Testis (tissue), 3 donors: ENCODE results near the gene NPAS3. TPM values are rescaled to one million over a fixed set of nuclear protein-coding genes. Genes with fewer than 3 reads are reported as not detected.

ENCODE experiments used
- DNase-seq: peaks from one replicate; pipeline ENCODE4 v3.0.0-alpha.2; 2019
- H3K27ac ChIP-seq, 2 donors: fragments of 200-600 bp; sonication (generic); one replicate each; pipeline ENCODE4 v1.5.1; 2019
- H3K27me3 ChIP-seq: fragments of 200-600 bp; sonication (generic); one replicate; pipeline ENCODE4 v1.5.1; 2019
- H3K36me3 ChIP-seq: fragments of 200-600 bp; sonication (generic); one replicate; pipeline ENCODE4 v1.5.1; 2017; ENCODE audit warnings: low read depth; ENCODE audit errors: missing control alignments
- H3K4me1 ChIP-seq: fragments of 200-600 bp; sonication (generic); one replicate; pipeline ENCODE4 v1.5.1; 2019
- H3K4me3 ChIP-seq, 2 donors: fragments of 200-600 bp; sonication (generic); one replicate each; pipeline ENCODE4 v1.5.1; 2017 to 2019
- H3K9me3 ChIP-seq: fragments of 200-600 bp; sonication (generic); one replicate; pipeline ENCODE4 v1.5.1; 2017
- POLR2A ChIP-seq: fragments of 450-650 bp; IDR thresholded peaks from one replicate; pipeline ENCODE4 v1.6.1; 2017; ENCODE audit warnings: antibody characterized with exemption, mild to moderate bottlenecking, moderate library complexity
- WGBS, 2 donors: methylation state at CpG; one replicate each; pipeline ENCODE4 v1.1.5; 2018; 5-methylcytosine and 5-hydroxymethylcytosine counted together
- intact Hi-C: fragments of 100-400 bp; cut with DNase I; formaldehyde crosslinking; loops from one replicate; pipeline ENCODE4 v1.15.1; 2023; ENCODE audit warnings: low total_unique reads
- polyA plus RNA-seq: library from polyadenylated mRNA; stranded (reverse); fragments of 350-450 nt; fragmentation: Illumina TruSeq; extraction: RNeasy Lipid Tissue Mini Kit (QIAGEN cat#74804); gene quantifications from one replicate; pipeline ENCODE4 v1.2.3, GENCODE V29; 2014; ENCODE audit warnings: low read depth, low replicate concordance; ENCODE audit not compliant: insufficient read depth
- total RNA-seq, 2 donors: library from RNA; depleted of rRNA; stranded (reverse); fragments of >200 nt; gene quantifications; one replicate each; pipeline ENCODE4 v1.2.3, GENCODE V29; 2016
- TF ChIP-seq, protein P1 (sequence below), 3 experiments: fragments of 450-650 bp in 2 of 3; fragments of 200-600 bp in 1 of 3; sonication (generic) in 1 of 3; IDR thresholded peaks; one replicate each; pipeline ENCODE4 v1.5.1; 2016 to 2019; ENCODE audit warnings: antibody characterized with exemption in 3 of 3, mild to moderate bottlenecking in 2 of 3, moderate library complexity in 1 of 3

Gene NPAS3
- total and polyA plus RNA-seq, 3 donors from 2014 or later: 1.1 to 3.7 (median 1.8) TPM

DNA sequence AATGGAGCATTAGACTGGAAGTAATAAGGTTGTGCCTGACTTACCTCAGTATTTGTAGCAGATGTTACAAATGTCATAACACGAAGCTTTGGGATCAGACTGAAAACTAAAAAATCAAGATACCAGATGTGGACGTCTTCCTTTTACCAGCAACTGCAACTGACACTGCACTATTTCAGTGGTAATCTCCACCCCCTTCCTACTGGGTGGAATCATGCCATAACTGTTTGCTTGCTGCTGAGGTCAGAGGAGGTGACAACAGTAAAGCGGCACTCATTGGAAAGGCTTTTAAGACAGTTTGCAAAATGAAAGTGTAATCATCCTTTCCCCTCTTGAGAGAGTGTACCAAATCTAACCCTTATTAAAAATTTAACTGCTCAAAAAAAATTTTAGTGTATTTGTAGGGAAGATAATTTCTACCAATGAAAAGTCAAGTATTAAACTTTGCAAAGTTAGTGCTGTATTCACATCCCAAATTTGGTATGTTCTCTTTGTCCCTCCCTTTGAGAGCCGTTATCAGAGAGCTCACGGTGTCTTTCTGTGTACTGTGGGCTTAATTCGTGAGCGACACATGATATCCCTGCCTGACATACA lies 420.7 kb downstream of the NPAS3 start:
- TF ChIP-seq, protein P1, sequence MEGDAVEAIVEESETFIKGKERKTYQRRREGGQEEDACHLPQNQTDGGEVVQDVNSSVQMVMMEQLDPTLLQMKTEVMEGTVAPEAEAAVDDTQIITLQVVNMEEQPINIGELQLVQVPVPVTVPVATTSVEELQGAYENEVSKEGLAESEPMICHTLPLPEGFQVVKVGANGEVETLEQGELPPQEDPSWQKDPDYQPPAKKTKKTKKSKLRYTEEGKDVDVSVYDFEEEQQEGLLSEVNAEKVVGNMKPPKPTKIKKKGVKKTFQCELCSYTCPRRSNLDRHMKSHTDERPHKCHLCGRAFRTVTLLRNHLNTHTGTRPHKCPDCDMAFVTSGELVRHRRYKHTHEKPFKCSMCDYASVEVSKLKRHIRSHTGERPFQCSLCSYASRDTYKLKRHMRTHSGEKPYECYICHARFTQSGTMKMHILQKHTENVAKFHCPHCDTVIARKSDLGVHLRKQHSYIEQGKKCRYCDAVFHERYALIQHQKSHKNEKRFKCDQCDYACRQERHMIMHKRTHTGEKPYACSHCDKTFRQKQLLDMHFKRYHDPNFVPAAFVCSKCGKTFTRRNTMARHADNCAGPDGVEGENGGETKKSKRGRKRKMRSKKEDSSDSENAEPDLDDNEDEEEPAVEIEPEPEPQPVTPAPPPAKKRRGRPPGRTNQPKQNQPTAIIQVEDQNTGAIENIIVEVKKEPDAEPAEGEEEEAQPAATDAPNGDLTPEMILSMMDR (IDR thresholded peaks at IDR 0.05): no peak
- TF ChIP-seq POLR2A: no peak
- DNase-seq: no peak
- Histone ChIP-seq H3K4me1 (no peaks in the 10 kb centered on the region), H3K27me3 (no peaks in the 10 kb centered on the region), H3K27ac (no peak overlapping the region), H3K36me3 (no peaks in the 10 kb centered on the region), H3K9me3 (no peaks in the 10 kb centered on the region), H3K4me3 (no peak overlapping the region)
- WGBS, 2 donors: 87 to 88% methylated on average over 7 of the region's 7 CpGs
- intact Hi-C loops: no loop called here

DNA sequence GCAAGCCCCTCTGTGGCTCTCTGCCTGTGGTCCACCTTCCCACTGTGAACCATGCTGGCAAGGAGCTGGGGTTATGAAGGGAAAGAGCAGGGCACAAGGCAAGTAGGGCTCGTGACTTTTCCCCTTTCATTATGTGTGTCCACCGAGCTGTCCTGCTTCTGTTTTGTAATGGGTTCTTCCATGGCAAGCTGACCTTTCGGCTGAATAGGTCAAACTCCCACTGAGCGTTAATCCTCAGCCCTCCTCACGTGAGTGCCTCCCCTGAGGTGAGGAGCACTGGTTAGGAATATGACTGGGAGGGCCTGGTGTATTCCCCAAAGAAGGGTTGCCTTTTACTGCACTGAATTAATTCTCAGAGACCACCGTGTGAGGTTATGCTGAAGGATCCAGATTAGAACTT lies 424.3 kb downstream of the NPAS3 start:
- TF ChIP-seq, protein P1 (IDR thresholded peaks at IDR 0.05): no peak
- TF ChIP-seq POLR2A: no peak
- intact Hi-C loops: no loop called here
- Histone ChIP-seq H3K9me3 (no peaks in the 10 kb centered on the region), H3K4me3 (no peak overlapping the region), H3K27me3 (no peaks in the 10 kb centered on the region), H3K36me3 (no peaks in the 10 kb centered on the region), H3K4me1 (no peaks in the 10 kb centered on the region), H3K27ac (no peak overlapping the region)
- no peak for DNase-seq
- WGBS, 2 donors: 88 to 96% methylated on average over 6 of the region's 6 CpGs

DNA sequence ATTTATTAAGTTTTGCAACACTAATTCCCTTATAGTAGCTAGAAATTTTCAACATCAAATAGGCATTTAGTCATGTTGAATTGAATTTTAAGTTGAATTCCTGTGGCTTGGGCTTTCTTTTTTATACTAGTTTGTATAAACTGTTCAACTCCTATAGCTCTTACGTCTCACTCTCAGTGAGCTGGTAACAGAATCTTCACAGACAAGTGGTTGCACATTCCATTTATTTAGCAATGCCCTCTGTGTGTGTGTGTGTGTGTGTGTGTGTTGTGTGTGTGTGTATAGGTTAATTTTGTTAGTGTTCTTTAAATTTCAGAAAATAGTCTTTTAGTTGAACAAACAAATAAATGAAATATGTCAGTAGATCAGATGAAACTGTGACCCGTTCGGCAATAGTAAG lies 425.0 kb downstream of the NPAS3 start:
- Histone ChIP-seq H3K27me3 (no peaks in the 10 kb centered on the region), H3K9me3 (no peaks in the 10 kb centered on the region), H3K4me3 (no peak overlapping the region), H3K36me3 (no peaks in the 10 kb centered on the region), H3K4me1 (no peaks in the 10 kb centered on the region), H3K27ac (no peak overlapping the region)
- WGBS, 2 donors: 93 to 94% methylated on average over 3 of the region's 3 CpGs
- intact Hi-C loops: no loop called here
- no peak for DNase-seq
- no peak for TF ChIP-seq POLR2A
- TF ChIP-seq, protein P1 (IDR thresholded peaks at IDR 0.05): no peak

DNA sequence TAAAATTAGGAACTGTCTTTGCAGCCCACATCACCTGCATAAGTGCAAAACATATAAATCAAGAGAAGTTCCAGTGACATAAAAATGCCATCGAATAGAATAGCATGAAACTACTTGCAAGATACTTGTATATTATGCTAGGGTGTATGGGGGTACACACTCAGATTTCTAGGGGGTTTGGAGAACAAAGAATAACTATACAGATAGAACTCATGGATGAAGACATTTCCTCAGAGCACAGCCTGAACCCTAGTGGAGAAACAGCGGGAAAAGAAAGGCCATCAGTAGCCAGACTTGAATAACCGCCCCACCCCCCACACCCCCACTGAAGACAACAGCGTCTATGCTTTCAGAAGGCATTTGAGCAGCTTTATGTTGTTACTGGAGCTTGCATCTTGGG lies 425.8 kb downstream of the NPAS3 start:
- Histone ChIP-seq H3K9me3 (no peaks in the 10 kb centered on the region), H3K27ac (no peak overlapping the region), H3K4me3 (no peak overlapping the region), H3K27me3 (no peaks in the 10 kb centered on the region), H3K36me3 (no peaks in the 10 kb centered on the region), H3K4me1 (no peaks in the 10 kb centered on the region)
- 59 to 69% methylated on average over 4 of the region's 4 CpGs for WGBS, 2 donors
- TF ChIP-seq, protein P1 (IDR thresholded peaks at IDR 0.05): no peak
- TF ChIP-seq POLR2A: no peak
- DNase-seq: no peak
- intact Hi-C loops: no loop called here

DNA sequence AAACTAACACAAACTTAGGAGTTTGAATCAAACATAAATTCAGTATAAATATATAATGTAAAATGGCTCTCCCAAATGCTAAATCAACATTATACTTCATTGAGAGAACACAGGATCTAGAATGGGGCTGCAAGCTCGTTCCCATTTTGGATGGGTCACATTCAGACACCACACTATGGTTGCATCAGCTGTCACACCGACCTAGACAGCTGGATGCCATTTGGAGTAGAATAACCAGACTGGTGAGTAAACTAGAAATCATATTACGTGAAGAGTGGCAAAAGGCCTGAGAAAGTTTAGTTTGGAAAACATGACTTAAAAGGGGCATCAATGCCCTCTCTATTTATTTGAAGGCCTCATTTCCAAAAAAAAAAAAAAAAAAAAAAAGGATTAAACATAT lies 430.4 kb downstream of the NPAS3 start:
- H3K4me1 ChIP-seq: no peaks in the 10 kb centered on the region
- no peaks in the 10 kb centered on the region for H3K27me3 ChIP-seq
- DNase-seq: no peak
- intact Hi-C loops: no loop called here
- no peak for TF ChIP-seq POLR2A
- TF ChIP-seq, protein P1 (IDR thresholded peaks at IDR 0.05): no peak
- WGBS, 2 donors: 92% methylated on average over 3 of the region's 3 CpGs
- no peak overlapping the region for H3K4me3 ChIP-seq
- H3K9me3 ChIP-seq: no peaks in the 10 kb centered on the region
- H3K27ac ChIP-seq: no peak overlapping the region
- no peaks in the 10 kb centered on the region for H3K36me3 ChIP-seq
